GM18870 (cell line): Measurements from ENCODE around the gene SNRPB2.
A peak's percentile ranks its signal among the peaks of the same experiment; 100 is the strongest.

Source experiments
- ATAC-seq: cut with Tn5 transposase; IDR thresholded peaks from one replicate; pipeline ENCODE4 v1.9.1; 2021; ENCODE audit warnings: moderate library complexity; ENCODE audit not compliant: unreplicated experiment

SNRPB2 gene

GRCh38 chr20:16729080-16729479 is 746 bp upstream of the SNRPB2 start:
- ATAC-seq = no peak

- ATAC-seq = no peak
These were observed 2.8 kb downstream of the SNRPB2 start for GRCh38 chr20:16732506-16733152.

- no peak for ATAC-seq
These were observed 10.7 kb downstream of the SNRPB2 start for GRCh38 chr20:16740365-16741072.

GRCh38 chr20:16744178-16744807 is 14.5 kb downstream of the SNRPB2 start:
- no peak for ATAC-seq

- ATAC-seq = no peak
These were observed 15.4 kb downstream of the SNRPB2 start for GRCh38 chr20:16745204-16745603.

GRCh38 chr20:16747291-16747811 is 17.5 kb downstream of the SNRPB2 start:
- ATAC-seq = no peak

GRCh38 chr20:16748308-16748900 is 18.6 kb downstream of the SNRPB2 start, which contains the start of gene OTOR:
Gene OTOR (plus strand): TSS chr20:16748358. CDS start chr20:16748402, 44 bp downstream.
- ATAC-seq = no peak

GRCh38 chr20:16749573-16749972 is 19.7 kb downstream of the SNRPB2 start:
- ATAC-seq = no peak

- ATAC-seq = no peak
These were observed 22.3 kb downstream of the SNRPB2 start for GRCh38 chr20:16752082-16752481.

GRCh38 chr20:16752901-16753300 is 23.1 kb downstream of the SNRPB2 start:
- ATAC-seq = no peak

GRCh38 chr20:16758454-16759180 is 28.8 kb downstream of the SNRPB2 start:
- no peak for ATAC-seq

- no peak for ATAC-seq
These were observed 29.3 kb downstream of the SNRPB2 start for GRCh38 chr20:16759181-16759563.

- ATAC-seq = no peak
These were observed 30.8 kb downstream of the SNRPB2 start for GRCh38 chr20:16760431-16761304.

- peak; percentile 83 for ATAC-seq
These were observed 31.5 kb downstream of the SNRPB2 start for GRCh38 chr20:16761305-16761829.

- ATAC-seq = no peak
These were observed 34.7 kb downstream of the SNRPB2 start for GRCh38 chr20:16764560-16764959.

- no peak for ATAC-seq
These were observed 41.4 kb downstream of the SNRPB2 start for GRCh38 chr20:16771213-16771612.

- no peak for ATAC-seq
These were observed 46.1 kb downstream of the SNRPB2 start for GRCh38 chr20:16775961-16776360.

- no peak for ATAC-seq
These were observed 47.3 kb downstream of the SNRPB2 start for GRCh38 chr20:16777126-16777525.

- no peak for ATAC-seq
These were observed 48.3 kb downstream of the SNRPB2 start for GRCh38 chr20:16778159-16778558.

GRCh38 chr20:16781496-16781895 is 51.7 kb downstream of the SNRPB2 start:
- ATAC-seq = no peak
